Endodermal cell (in vitro differentiated cells): ENCODE results near the gene FTMT. TPM values are rescaled to one million over a fixed set of nuclear protein-coding genes. Genes with fewer than 3 reads are reported as not detected.
A peak's percentile ranks its signal among the peaks of the same experiment; 100 is the strongest.

ENCODE experiments used
- DNase-seq: peaks from one replicate; pipeline ENCODE4 v3.0.0-alpha.2; 2017
- H3K27ac ChIP-seq: 2 replicates; pipeline ENCODE4 v1.5.1; 2013; ENCODE audit warnings: mild to moderate bottlenecking, low read depth, low read length, moderate library complexity
- H3K27me3 ChIP-seq: 2 replicates; pipeline ENCODE4 v1.6.1; 2013; ENCODE audit warnings: mild to moderate bottlenecking, low read length, moderate library complexity; ENCODE audit not compliant: insufficient read depth, control insufficient read depth, poor library complexity, severe bottlenecking
- H3K36me3 ChIP-seq: 2 replicates; pipeline ENCODE4 v1.7.0; 2013; ENCODE audit warnings: mild to moderate bottlenecking, low read length, moderate library complexity; ENCODE audit not compliant: control insufficient read depth, insufficient read depth
- H3K4me1 ChIP-seq: one replicate; pipeline ENCODE4 v1.7.0; 2013; ENCODE audit warnings: low read length; ENCODE audit not compliant: control insufficient read depth, insufficient read depth
- H3K4me3 ChIP-seq: 2 replicates; pipeline ENCODE4 v1.5.1; 2013; ENCODE audit warnings: mild to moderate bottlenecking, low read length, moderate library complexity
- H3K9ac ChIP-seq: 2 replicates; pipeline ENCODE4 v1.6.1; 2013; ENCODE audit warnings: mild to moderate bottlenecking, low read length, moderate library complexity; ENCODE audit not compliant: poor library complexity, severe bottlenecking; ENCODE audit errors: extremely low read depth
- H3K9me3 ChIP-seq: 2 replicates; pipeline ENCODE4 v1.6.1; 2013; ENCODE audit warnings: mild to moderate bottlenecking, low read length, moderate library complexity; ENCODE audit not compliant: control insufficient read depth
- H3K27ac Mint-ChIP-seq: 2 replicates; pipeline ENCODE4 v1.8.0; 2020; ENCODE audit warnings: mixed read lengths
- H3K27me3 Mint-ChIP-seq: 2 replicates; pipeline ENCODE4 v1.8.0; 2021; ENCODE audit warnings: mild to moderate bottlenecking, mixed read lengths; ENCODE audit not compliant: insufficient read depth
- H3K36me3 Mint-ChIP-seq: 2 replicates; pipeline ENCODE4 v1.8.0; 2020; ENCODE audit warnings: low read depth, mixed read lengths
- H3K4me1 Mint-ChIP-seq: 2 replicates; pipeline ENCODE4 v1.8.0; 2020; ENCODE audit warnings: mixed read lengths
- H3K4me3 Mint-ChIP-seq: 2 replicates; pipeline ENCODE4 v1.8.0; 2020; ENCODE audit warnings: mild to moderate bottlenecking, moderate library complexity, mixed read lengths
- H3K9me3 Mint-ChIP-seq: 2 replicates; pipeline ENCODE4 v1.8.0; 2020; ENCODE audit warnings: mild to moderate bottlenecking, mixed read lengths
- WGBS, 2 experiments: methylation state at CpG; one replicate each; pipeline versions ENCODE4 v1.1.5 to v1.1.7; 2013; ENCODE audit warnings: missing lambda C conversion rate in 2 of 2, mixed read lengths in 1 of 2; ENCODE audit not compliant: insufficient coverage in 1 of 2, insufficient read length in 1 of 2; 5-methylcytosine and 5-hydroxymethylcytosine counted together
- total RNA-seq, 2 donors: library from RNA; stranded (reverse); fragmentation: NEBNext Ultra II Directional in 1 of 2; extraction: Animal tissue kit (Norgen Biotek cat#: 25700) in 1 of 2; gene quantifications; 2 replicates in 1 of 2; 3 replicates in 1 of 2; pipeline ENCODE4 v1.2.1, GENCODE V29; 2021
- TF ChIP-seq, protein P1 (sequence below): fragments of 200-600 bp; sonication (generic); conservative IDR thresholded peaks from 2 replicates; pipeline ENCODE4 v1.5.0; 2021; ENCODE audit warnings: antibody characterized with exemption, mild to moderate bottlenecking

Gene FTMT
- total RNA-seq, 2 donors from 2014 or later, result not detected

DNA sequence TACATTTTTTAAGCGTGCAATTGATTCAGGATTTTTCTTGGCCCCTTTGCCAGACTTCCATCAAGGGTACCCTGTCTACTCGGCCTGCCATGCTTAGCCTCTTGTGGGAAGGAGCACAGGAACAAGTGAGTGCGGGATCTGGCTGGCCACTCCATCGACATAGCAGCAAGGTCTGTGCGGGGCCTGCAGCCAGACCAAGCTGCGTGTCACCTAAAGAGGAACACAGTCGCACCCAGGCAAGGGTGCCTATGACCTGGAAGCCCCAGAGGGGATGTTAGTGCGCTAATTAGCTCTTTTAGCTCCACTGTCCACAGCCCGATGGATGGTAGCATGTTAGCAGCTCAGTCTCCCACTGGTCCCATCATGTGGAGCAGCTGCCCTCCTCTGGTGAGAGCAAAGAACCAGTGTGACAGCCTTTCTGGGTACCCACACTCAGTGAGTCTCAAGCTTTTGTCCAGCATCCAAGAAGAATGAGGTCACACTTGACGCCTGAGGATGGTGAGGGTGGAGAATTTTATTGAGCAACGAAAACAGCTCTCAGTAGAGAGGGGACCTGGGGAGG lies 38.7 kb downstream of the FTMT start:
- H3K27me3 Mint-ChIP-seq, result peaks cover 8% of the 10 kb centered on the region
- Histone ChIP-seq H3K4me1 (no peaks in the 10 kb centered on the region), H3K27ac (no peak overlapping the region), H3K9me3 (no peaks in the 10 kb centered on the region), H3K27me3 (no peaks in the 10 kb centered on the region), H3K4me3 (no peak overlapping the region), H3K36me3 (no peaks in the 10 kb centered on the region), H3K9ac (no peak overlapping the region)
- no peak overlapping the region for H3K4me3 Mint-ChIP-seq
- DNase-seq, result peak; percentile 64
- H3K4me1 Mint-ChIP-seq, result peaks cover 8% of the 10 kb centered on the region
- TF ChIP-seq, protein P1, sequence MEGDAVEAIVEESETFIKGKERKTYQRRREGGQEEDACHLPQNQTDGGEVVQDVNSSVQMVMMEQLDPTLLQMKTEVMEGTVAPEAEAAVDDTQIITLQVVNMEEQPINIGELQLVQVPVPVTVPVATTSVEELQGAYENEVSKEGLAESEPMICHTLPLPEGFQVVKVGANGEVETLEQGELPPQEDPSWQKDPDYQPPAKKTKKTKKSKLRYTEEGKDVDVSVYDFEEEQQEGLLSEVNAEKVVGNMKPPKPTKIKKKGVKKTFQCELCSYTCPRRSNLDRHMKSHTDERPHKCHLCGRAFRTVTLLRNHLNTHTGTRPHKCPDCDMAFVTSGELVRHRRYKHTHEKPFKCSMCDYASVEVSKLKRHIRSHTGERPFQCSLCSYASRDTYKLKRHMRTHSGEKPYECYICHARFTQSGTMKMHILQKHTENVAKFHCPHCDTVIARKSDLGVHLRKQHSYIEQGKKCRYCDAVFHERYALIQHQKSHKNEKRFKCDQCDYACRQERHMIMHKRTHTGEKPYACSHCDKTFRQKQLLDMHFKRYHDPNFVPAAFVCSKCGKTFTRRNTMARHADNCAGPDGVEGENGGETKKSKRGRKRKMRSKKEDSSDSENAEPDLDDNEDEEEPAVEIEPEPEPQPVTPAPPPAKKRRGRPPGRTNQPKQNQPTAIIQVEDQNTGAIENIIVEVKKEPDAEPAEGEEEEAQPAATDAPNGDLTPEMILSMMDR, result peak; percentile 36
- WGBS, 2 experiments, result 83 to 95% methylated on average over 4 to 11 of the region's 11 CpGs
- no peaks in the 10 kb centered on the region for H3K36me3 Mint-ChIP-seq
- peaks cover 2% of the 10 kb centered on the region for H3K9me3 Mint-ChIP-seq
- H3K27ac Mint-ChIP-seq, result no peak overlapping the region

DNA sequence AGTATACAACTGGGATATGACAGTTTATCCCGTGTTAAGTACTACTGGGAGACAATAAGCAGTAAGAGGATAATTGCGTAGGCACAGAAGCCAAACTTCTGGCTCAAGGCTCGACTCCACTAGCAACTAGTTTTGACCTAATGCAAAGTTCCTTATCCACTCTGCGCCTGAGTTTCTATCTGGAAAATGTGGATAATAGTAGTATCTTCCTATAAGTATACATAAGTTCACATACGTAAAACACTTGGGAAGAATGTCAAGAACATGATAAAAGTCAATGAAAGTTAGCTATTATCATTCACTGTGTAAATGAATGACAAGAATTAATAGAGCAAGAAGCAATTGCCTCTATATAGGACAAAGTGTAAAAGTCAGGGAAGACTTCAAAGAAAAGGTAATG lies 45.7 kb downstream of the FTMT start:
- no peaks in the 10 kb centered on the region for H3K4me1 ChIP-seq
- Mint-ChIP-seq H3K27ac (no peak overlapping the region), H3K36me3 (no peaks in the 10 kb centered on the region), H3K4me1 (peaks cover 5% of the 10 kb centered on the region), H3K9me3 (peaks cover 2% of the 10 kb centered on the region), H3K27me3 (peaks cover 18% of the 10 kb centered on the region), H3K4me3 (no peak overlapping the region)
- DNase-seq, result no peak
- no peak overlapping the region for H3K27ac ChIP-seq
- H3K4me3 ChIP-seq, result no peak overlapping the region
- WGBS, 2 experiments, result 92% methylated on average over 2 to 4 of the region's 5 CpGs
- no peaks in the 10 kb centered on the region for H3K9me3 ChIP-seq
- peaks cover 9% of the 10 kb centered on the region for H3K27me3 ChIP-seq
- no peaks in the 10 kb centered on the region for H3K36me3 ChIP-seq
- H3K9ac ChIP-seq, result no peak overlapping the region
- TF ChIP-seq, protein P1, result no peak

DNA sequence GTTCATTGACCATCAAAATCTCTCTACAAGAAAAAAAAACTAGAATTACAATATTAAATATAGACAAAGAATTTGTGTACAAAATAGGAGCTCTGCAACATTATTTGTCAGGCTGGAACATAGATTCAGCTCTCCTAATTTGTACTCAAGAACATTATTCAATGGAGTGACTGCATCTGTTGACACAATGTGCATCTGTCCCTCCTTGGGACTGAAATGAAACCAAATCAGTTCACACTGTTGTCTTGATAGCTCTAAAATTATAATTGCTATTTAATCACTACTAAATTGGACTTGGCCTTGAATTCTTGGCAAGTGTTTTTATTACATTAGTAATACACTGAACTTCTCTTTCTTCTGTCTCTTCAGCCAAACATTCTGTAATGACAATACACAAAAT lies 47.7 kb downstream of the FTMT start:
- Histone ChIP-seq H3K4me3 (no peak overlapping the region), H3K9me3 (no peaks in the 10 kb centered on the region), H3K9ac (no peak overlapping the region), H3K27me3 (peaks cover 9% of the 10 kb centered on the region), H3K4me1 (no peaks in the 10 kb centered on the region), H3K27ac (no peak overlapping the region), H3K36me3 (no peaks in the 10 kb centered on the region)
- Mint-ChIP-seq H3K36me3 (no peaks in the 10 kb centered on the region), H3K27ac (no peak overlapping the region), H3K27me3 (peaks cover 13% of the 10 kb centered on the region), H3K4me1 (peaks cover 15% of the 10 kb centered on the region), H3K4me3 (no peak overlapping the region), H3K9me3 (no peaks in the 10 kb centered on the region)
- TF ChIP-seq, protein P1, result no peak
- no peak for DNase-seq

Other genes starting within 250 kb of the FTMT start
- gene SRFBP1, start 110.1 kb downstream of the FTMT start, total RNA-seq, result 10 to 100 TPM; 19.2 to 24.2 TPM
- 10 to 100 TPM; 16.4 to 16.5 TPM for gene LOX, start 226.4 kb downstream of the FTMT start, total RNA-seq